ENCODE results near the gene SEC14L2.

SEC14L2 gene

DNA sequence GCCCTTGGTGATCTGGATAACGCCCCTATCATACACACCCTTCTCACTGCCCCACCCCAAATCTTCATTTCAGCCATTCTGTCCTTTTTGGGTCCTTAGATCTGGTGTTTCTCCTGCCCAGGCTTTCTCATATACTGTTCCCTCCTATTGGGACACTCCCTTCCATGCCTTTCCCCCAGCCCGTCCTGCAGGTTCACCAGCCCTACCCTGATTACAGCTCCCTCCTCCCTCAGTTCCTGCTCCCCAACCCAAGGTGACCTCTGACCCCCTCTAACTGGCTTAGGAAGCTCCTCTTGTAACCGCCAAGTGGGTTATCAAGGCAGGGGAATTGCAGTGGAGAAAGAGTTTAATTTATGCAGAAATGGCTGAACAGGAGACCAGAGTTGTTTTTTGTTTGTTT lies 41.7 kb downstream of the SEC14L2 start:
- no peaks in the 10 kb centered on the region for H3K36me3 ChIP-seq (replicated peaks)
- no peak for TF ChIP-seq CTCF (IDR thresholded peaks at IDR 0.05; ENCODE audit: low read depth, low read length, missing control alignments)
- H3K27ac ChIP-seq = no peak overlapping the region
- no peaks in the 10 kb centered on the region for H3K27me3 ChIP-seq (replicated peaks)
- H3K4me3 ChIP-seq (ENCODE audit: low read depth, low read length) = no peak overlapping the region
- DNase-seq = no peak
- in situ Hi-C loops (cut with HindIII; ENCODE audit: low pct_ligation_motif_present, low sequenced_read_pairs) = no loop called here

GRCh38 chr22:30439226-30439625 lies 42.4 kb downstream of the SEC14L2 start:
- Histone ChIP-seq H3K27ac (no peak overlapping the region), H3K4me3 (ENCODE audit: low read depth, low read length) (no peak overlapping the region), H3K36me3 (replicated peaks) (no peaks in the 10 kb centered on the region), H3K27me3 (replicated peaks) (no peaks in the 10 kb centered on the region)
- in situ Hi-C loops (cut with HindIII; ENCODE audit: low pct_ligation_motif_present, low sequenced_read_pairs) = no loop called here
- no peak for DNase-seq
- TF ChIP-seq CTCF (IDR thresholded peaks at IDR 0.05; ENCODE audit: low read depth, low read length, missing control alignments) = no peak

DNA sequence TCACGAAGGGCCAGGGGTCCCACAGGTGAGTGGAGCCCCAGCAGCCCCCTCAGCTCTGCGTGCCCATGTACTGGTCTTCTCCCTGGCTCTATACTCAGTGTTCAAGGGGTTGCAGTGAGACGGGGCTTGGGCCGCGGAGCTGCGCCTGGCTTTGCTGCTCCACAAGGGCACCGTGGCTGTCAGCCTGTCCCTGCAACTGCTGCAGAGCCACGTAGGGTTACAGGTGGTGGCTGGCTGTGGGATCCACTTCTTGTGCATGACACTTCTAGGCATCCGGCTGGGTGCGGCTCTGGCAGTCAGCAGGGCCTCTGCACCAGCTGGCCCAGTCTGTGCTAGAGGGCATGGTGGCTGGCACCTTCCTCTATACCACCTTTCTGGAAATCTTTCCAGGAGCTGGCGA lies 43.0 kb downstream of the SEC14L2 start:
- DNase-seq = no peak
- no peaks in the 10 kb centered on the region for H3K27me3 ChIP-seq (replicated peaks)
- no peaks in the 10 kb centered on the region for H3K36me3 ChIP-seq (replicated peaks)
- no peak for TF ChIP-seq CTCF (IDR thresholded peaks at IDR 0.05; ENCODE audit: low read depth, low read length, missing control alignments)
- in situ Hi-C loops (cut with HindIII; ENCODE audit: low pct_ligation_motif_present, low sequenced_read_pairs) = no loop called here
- no peak overlapping the region for H3K27ac ChIP-seq
- no peak overlapping the region for H3K4me3 ChIP-seq (ENCODE audit: low read depth, low read length)

- no peak for TF ChIP-seq CTCF (IDR thresholded peaks at IDR 0.05; ENCODE audit: low read depth, low read length, missing control alignments)
- Histone ChIP-seq H3K36me3 (replicated peaks) (no peaks in the 10 kb centered on the region), H3K27ac (no peak overlapping the region), H3K27me3 (replicated peaks) (no peaks in the 10 kb centered on the region), H3K4me3 (ENCODE audit: low read depth, low read length) (no peak overlapping the region)
- in situ Hi-C loops (cut with HindIII; ENCODE audit: low pct_ligation_motif_present, low sequenced_read_pairs) = no loop called here
- DNase-seq = no peak
Observed at GRCh38 chr22:30441088-30441487, 44.3 kb downstream of the SEC14L2 start.

- H3K27me3 ChIP-seq (replicated peaks) = no peaks in the 10 kb centered on the region
- H3K36me3 ChIP-seq (replicated peaks) = no peaks in the 10 kb centered on the region
- in situ Hi-C loops (cut with HindIII; ENCODE audit: low pct_ligation_motif_present, low sequenced_read_pairs) = no loop called here
- peak; percentile 67 for DNase-seq
- peak; percentile 88 for TF ChIP-seq CTCF (IDR thresholded peaks at IDR 0.05; ENCODE audit: low read depth, low read length, missing control alignments)
- H3K4me3 ChIP-seq (ENCODE audit: low read depth, low read length) = no peak overlapping the region
- H3K27ac ChIP-seq = no peak overlapping the region
Observed at GRCh38 chr22:30444632-30445437, 48.0 kb downstream of the SEC14L2 start.
